GM19351 (cell line): ENCODE measurements around the gene NEURL1B.
A peak's percentile ranks its signal among the peaks of the same experiment; 100 is the strongest.
"Not testable (repeated sequence)": the region's sequence is repeated elsewhere in the genome, so short reads cannot be mapped to it uniquely, and the experiment has no call there.

Source experiments
- ATAC-seq: cut with Tn5 transposase; IDR thresholded peaks from one replicate; pipeline ENCODE4 v1.9.1; 2021; ENCODE audit warnings: mild to moderate bottlenecking, moderate library complexity; ENCODE audit not compliant: unreplicated experiment

The NEURL1B gene

GRCh38 chr5:172640822-172641358 is at the start of gene NEURL1B:
NEURL1B (plus strand) TSS chr5:172641263; CDS start chr5:172641407, 144 bp downstream.
- peak; percentile 80 for ATAC-seq

DNA sequence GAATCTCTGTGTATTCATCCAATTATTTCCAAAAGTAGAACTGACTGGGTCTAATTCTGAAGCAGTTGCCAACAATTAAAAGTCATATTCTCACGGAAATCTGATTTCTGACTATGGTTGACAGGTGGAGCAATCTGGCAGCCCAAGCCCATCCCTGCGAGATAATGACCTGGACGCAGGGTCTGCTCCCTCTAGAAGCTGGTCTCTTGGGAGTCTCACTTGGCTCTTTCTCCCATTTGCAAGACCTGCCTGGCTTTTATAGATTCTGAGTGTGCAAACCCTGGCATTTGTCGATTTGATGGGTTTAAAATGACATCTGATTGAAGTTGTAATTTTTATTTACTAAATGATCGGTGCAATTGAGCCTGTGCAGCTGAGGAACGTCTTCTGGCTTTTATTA is 49.4 kb upstream of the NEURL1B start:
- ATAC-seq = no peak

DNA sequence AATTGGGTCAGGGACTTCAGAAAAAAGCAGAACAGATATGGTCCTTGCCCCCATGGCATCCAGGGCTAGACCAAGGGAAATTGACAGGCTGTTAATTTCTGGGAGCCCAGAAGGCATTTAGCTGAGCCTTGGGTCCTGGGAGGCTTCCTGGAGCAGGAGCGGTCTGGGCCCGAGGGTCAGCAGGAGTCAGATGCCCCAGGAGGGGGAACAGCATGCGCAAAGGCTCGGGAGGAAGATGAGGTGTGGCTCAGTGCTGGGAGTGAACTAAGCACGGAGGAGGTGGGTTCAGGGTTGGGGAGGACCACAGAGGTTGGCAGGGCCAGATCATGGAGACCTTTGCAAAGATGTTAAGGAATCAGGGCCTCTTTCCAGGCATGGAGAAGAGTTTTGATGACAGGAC is 48.2 kb upstream of the NEURL1B start:
- no peak for ATAC-seq

- no peak for ATAC-seq
Measured at GRCh38 chr5:172593306-172593705, 47.8 kb upstream of the NEURL1B start.

DNA sequence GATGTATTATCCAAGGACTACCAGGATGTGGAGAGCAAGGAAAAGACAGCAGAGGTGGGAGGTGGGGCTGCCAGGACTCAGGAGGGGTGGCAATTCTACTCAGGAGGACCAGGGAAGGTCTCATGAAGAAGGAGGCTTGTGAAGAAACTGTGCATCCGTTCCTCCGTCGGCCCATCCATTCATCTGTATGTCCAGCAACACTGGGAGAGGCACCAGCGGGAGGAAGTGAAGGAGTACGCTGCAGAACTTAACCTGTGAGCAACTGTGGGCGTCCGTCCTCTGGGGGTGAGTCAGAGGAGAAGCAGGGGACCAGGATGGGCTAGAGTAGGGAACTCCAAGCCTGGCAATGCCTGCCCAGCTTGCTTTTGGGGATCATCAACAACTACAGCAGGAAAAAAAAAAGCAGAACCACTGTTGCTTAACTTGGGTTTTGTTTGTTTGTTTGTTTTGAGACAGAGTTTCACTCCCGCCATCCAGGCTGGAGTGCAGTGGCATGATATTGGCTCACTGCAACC is 47.3 kb upstream of the NEURL1B start:
- no peak for ATAC-seq

DNA sequence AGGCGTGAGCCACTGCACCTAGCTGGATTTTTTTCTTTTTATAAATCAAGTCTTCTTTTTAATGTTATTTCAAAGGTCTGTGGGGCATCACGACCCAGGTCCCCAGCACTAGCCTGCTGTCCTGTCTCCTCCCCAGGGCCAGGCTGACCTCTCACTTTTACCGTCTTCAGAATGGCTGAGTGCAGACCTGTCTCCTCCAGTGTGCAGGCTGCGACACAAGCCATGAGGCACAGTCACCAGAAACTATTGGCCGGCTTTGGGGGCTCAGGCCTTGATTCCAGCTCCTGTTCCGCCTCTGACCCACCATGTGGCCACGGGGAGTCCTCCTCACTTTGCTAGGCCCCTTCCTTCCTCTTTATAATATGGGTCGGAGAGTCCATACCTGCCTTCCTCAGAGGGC is 46.6 kb upstream of the NEURL1B start:
- no peak for ATAC-seq

- no peak for ATAC-seq
Measured at GRCh38 chr5:172594867-172595466, 46.1 kb upstream of the NEURL1B start.

- no peak for ATAC-seq
Measured at GRCh38 chr5:172595596-172596455, 45.2 kb upstream of the NEURL1B start.

DNA sequence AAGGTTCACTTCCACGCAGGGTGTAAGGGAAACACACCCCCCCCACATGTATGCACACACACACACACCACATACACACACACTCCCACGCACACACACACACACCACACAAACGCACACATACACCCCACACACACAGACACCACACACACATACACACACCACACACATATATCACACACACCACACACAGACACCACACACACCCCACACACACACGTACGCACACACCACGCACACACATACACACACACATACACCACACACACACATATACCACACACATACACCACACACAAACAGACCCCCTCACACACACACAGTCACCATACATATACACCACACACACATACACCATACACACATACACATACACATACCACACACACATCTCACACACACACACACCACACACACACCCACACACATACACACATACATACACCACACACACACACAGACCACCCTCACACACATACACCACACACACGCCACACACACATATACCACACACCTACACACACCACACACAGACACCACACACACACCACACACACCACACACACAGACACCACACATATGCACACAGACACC is 44.3 kb upstream of the NEURL1B start:
- no peak for ATAC-seq

- ATAC-seq = no peak
Measured at GRCh38 chr5:172597755-172598155, 43.3 kb upstream of the NEURL1B start.

- no peak for ATAC-seq
Measured at GRCh38 chr5:172598251-172599203, 42.5 kb upstream of the NEURL1B start.

DNA sequence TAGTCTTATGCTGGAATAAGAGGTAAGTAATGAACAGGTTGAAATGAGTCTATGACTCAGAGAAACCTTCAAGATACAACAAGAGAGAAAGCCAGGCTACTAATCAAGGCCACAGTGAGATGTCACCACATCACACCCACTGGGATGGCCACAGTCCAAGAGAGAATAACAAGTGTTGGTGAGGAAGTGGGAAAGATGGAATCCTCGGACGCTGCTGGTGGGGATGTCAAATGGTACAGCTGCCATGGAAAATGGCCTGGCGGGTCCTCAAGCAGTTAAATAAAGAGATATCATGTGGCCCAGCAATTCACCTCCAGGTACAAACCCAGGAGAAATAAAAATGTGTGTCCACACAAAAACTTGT is 41.9 kb upstream of the NEURL1B start:
- no peak for ATAC-seq

- no peak for ATAC-seq
Measured at GRCh38 chr5:172600571-172600970, 40.5 kb upstream of the NEURL1B start.

DNA sequence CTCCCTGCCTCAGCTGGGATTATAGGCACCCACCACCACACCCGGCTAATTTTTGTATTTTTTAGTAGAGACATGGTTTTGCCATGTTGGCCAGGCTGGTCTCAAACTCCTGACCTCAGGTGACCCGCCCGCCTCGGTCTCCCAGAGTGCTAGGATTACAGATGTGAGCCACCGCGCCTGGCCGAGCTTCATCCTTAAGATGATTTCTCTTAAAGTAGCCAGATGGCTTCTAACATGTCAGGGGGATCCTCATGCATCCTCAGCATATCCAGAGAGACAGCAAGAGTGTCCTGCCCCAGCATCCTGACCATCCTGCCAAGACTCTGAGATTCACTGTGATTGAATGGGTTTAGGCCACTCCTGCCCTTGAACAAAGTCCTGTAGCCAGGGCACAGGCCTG is 39.5 kb upstream of the NEURL1B start:
- not testable (repeated sequence) for ATAC-seq

GRCh38 chr5:172602783-172603231 is 38.3 kb upstream of the NEURL1B start:
- no peak for ATAC-seq

DNA sequence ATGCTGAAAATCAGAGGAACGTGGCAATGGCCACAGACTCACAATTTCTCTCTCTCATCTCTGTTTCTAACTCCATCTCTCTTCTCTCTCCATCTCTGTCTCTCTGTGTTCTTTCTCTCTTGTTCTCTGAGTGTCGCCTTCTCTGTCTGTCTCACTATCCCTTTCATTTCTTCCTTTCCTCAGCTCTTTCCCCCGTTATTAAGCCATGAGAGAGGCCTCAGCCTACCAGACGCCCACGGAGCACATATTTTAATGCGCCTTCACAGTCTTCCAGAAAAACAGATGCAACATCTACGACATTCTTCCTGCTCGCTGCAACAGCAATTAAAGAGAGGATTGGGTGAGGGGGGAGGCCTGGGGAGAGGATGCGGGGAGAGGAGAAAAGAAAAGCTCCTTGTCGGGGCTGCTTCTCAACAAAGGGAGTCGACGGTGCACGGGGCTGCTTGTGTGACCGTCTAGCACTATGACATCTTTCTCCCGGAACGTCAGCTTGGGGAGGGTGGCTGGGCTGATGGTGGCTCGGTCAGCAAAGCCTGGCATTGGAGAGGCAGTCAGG is 37.7 kb upstream of the NEURL1B start:
- no peak for ATAC-seq

DNA sequence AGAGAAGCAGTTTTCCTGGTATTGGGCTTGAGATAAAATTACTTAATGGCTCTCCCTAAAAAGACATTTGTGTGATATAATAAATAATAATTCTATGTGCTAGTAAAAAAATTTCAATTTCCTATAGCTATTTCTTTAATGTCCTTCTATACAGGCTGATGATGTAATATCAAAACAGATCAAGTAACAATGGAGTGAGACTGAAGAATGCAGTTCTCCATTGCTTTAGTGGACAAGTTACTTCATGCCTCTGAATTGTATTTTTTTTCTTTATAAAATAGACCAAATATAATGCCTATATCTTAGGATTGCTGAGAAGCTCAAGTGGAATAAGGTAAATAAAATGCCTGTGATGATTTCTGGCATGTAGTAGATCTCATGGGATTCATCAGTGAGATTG is 35.6 kb upstream of the NEURL1B start:
- no peak for ATAC-seq

- no peak for ATAC-seq
Measured at GRCh38 chr5:172606156-172606785, 34.8 kb upstream of the NEURL1B start.

DNA sequence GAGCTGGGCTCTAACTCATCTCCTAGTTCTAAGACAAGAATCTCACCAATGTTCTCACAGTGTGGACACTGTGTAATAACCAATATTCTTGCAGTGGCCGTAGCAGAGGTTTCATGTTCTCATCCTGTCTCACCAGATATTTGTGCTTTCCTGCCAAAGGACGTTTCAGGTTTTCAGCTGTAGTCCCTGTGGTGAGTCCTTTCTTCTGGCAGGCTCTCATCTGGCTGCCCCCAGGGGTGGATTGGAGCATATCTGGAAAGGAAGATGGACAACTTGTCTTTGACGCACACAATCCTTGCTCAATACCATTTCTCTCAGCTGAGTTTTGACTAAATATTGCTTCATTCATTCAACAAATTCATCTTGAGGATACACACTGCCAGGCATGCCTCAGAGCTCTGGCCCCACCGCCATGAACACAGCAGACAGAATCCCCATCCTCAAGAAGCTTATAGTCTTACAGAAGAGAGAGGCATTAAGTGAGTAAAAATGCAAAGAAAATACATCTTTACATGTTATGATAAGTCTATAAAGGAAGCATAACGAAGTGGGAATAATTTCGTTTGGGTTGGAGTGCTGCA is 33.8 kb upstream of the NEURL1B start:
- ATAC-seq = no peak
